Activated naive CD4-positive, alpha-beta T cell treated with anti-CD3 and anti-CD28 coated beads, Interleukin-2, amount 50 U/mL, for 16 hours (primary cell): ENCODE results near the gene MAGEA8.
"Not testable (repeated sequence)": the region's sequence is repeated elsewhere in the genome, so short reads cannot be mapped to it uniquely, and the experiment has no call there.

Experiments used
- DNase-seq: peaks from one replicate; pipeline ENCODE4 v3.0.0-alpha.2; 2020

The MAGEA8 gene

GRCh38 chrX:149881081-149881711 is at the start of gene MAGEA8:
Gene MAGEA8 (plus strand): TSS chrX:149881183. CDS start chrX:149884273, 3,090 bp downstream.
- DNase-seq = no peak

DNA sequence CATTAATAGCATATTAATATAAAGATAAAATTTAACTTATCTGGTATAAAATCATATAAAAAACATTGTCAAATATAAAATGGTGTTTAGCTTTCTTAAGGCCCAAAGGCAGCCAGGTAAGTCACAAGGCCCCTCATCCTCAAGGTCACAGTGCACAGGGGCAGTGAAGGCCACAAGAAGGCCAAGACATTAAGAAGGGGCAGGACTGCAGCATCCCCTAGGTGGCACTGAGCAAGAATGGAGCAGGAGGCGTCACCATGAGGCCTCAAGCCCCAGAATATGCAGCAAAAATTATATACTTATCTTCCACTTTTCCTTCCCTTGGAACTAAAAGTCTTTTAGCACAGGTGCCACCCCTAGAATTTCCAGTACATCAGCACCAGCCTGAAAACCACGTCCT is 49.5 kb upstream of the MAGEA8 start:
- no peak for DNase-seq

DNA sequence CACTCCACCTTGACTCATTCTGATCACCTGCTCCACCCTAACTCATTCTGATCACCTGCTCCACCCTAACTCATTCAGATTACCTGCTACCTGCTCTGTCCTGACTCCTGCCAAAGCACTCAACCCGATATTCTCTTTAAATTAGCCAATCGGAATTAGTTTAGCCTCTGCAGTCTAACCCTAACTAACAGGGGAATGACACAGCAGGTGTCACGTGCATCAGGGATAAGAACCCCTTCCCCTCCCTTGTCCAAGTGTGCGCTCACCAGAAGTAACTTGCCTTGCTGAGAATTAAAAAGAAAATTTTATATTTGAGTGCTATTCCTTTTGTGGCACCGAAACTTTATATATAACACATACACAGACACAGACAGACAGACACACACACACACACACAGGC is 44.3 kb upstream of the MAGEA8 start:
- DNase-seq = not testable (repeated sequence)

DNA sequence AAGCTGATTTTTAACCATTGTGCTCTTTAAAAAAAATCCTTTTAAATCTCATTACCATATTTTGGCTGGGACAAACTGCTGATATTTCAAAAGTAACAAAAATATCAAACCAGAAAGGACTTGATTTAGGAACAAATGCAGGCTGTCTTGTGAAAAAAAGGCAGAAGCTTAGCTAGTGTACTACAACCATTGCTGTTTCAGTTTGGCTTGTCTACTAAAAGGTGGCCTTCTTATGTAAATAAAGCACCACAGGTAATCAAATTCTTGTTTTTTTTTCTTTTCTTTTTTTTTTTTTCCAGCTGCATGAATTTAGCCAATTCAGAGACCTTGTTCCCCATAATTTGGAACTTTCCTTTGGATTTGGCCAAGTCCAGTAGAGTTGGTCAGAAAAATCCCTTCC is 43.8 kb upstream of the MAGEA8 start:
- no peak for DNase-seq

- DNase-seq = no peak
These were observed 43.3 kb upstream of the MAGEA8 start for GRCh38 chrX:149837639-149838038.

DNA sequence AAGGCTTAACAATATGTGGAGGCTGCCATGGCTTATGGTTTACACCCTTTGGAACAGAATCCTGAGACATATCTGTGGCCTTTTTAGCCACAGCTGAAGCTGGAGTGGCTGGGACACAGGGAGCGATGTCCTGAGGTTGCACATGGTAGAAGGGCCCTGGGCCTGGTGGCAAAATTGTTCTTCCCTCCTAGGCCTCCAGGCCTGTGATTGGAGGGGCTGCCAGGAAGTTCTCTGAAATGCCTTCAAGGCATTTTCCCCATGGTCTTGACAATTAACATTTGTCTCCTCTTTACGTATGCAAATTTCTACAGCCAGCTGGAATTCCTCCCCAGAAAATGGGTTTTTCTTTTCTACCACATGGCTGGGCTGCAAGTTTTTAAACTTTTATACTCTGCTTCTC is 39.1 kb upstream of the MAGEA8 start:
- no peak for DNase-seq

DNA sequence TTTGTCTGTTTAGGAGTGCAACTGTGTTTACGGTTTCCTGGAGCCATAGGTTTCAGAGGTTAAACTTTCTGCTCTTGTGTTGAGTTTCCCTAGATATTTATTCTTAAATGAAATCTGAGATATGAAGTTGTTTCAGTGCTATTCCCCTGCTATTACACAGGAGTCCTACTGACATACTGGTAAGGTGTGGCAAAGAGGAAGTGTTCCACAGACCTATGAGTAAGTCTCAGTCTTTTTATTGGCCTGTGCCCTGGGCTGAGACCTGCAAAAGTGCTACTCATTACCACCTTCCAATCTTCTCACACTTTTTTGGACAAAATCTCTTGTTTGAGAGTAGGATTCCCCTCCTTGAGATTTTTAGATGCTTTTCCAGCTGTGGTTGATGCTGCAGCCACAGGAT is 35.6 kb upstream of the MAGEA8 start:
- no peak for DNase-seq

DNA sequence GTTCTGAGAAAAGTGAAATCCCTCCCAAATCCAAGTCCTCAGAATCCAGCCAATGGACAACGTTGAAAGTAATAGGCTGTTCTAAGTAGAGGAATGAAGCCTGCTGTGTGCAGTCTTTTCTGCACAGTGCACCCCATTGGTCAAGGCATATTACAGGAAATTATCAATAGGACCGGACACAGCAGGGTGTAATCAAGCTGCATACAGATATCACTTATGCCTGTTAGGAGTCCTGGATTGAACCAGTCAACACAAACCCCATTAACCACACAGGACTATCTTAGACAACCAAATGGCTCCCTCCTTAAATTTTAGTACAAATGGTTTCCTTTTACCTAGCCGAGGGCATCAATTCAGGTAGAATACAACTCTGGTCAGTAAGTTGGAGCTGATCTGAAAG is 34.2 kb upstream of the MAGEA8 start:
- no peak for DNase-seq

DNA sequence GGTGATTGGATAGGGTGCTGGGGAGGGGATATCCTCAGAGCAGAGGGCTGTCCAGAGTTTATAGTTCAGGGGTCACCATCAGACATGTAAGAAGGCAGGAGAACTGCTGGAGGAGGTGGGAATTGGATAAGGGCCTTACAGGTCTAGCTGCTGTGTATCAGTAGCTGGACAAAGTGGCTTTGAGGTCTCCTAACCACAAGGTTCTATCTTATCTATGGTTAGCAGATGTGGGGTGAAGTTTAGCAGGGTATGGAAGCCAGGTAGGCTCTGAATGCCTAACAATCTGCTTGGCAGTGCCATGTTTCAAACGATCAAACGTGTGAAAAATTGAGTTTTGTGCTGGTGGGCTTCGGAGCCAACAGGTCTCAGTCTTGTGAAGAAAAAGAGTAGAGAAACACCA is 32.1 kb upstream of the MAGEA8 start:
- no peak for DNase-seq

GRCh38 chrX:149849787-149850186 is 31.2 kb upstream of the MAGEA8 start:
- DNase-seq = no peak

- DNase-seq = no peak
These were observed 29.1 kb upstream of the MAGEA8 start for GRCh38 chrX:149851864-149852263.

DNA sequence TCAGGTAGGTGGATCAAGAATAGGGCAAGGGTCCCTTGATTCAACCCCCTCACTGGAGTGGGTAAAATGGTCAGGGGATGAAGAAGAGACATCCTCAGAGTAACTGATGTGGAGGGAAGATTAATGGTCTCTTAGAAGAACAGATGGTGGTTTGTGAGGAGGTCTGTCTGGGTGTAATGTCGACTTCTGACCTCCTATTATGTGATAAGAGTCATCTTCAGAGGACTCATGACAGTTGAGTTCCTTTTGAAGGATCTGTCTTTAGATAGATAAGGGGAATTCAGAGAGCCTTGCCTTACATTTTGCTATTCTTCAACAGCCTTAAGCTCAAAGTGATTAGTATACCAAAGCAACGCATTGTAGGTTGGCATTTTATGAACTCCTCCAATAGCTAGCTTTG is 27.1 kb upstream of the MAGEA8 start:
- no peak for DNase-seq

- DNase-seq = no peak
These were observed 22.4 kb upstream of the MAGEA8 start for GRCh38 chrX:149858592-149858991.

DNA sequence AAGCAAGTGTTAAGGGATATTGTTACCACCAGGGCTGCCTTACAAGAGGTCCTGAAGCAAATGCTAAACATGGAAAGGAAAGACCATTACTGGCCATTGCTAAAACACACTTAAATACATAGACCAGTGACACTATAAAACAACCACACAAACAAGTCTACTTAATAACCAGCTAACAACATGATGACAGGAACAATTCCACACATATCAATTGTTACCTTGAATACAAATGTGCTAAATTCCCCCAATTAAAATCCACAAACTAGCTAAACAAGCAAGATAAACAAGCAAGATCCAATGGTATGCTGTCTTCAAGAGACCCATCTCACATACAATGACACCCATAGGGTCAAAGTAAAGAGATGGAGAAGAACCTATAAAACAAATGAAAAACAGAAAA is 20.5 kb upstream of the MAGEA8 start:
- DNase-seq = no peak

DNA sequence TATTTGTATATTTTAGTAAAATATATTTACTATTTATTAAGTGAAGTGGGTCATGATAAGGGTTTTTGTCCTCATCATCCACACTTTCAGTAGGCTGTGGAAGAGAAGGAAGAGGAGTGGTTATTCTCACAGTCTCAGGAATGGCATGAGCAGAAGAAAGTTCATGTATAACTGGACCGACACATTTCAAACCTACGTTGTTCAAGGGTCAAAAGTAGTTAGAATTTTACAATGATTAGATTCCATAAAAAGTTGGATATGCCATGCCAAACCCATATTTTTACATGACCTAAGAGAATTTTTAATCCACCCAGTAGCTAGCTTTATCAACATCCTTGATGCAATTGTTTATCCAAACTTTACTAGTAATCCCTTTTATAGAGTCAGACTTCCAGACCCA is 15.6 kb upstream of the MAGEA8 start:
- no peak for DNase-seq

- DNase-seq = no peak
These were observed 13.5 kb upstream of the MAGEA8 start for GRCh38 chrX:149867488-149867887.

DNA sequence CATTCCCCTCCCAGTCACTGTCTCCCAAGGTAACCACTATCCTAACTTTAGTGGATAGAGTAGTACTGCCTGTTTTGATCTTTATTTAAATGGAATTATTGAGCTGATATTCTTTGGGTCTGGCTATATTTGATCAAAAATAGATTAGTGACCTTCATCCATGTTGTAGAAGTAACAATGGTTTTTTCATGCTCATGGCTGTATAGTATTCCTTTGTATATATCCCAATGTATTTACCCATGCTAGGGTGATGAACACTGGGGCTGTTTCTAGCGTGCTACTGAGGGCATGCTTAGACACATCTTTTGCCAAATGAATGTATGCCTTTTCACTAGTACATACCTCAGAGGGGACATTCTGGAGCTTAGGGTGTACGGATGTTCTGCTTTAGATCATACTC is 10.1 kb upstream of the MAGEA8 start:
- no peak for DNase-seq

GRCh38 chrX:149871433-149871832 is 9.6 kb upstream of the MAGEA8 start:
- no peak for DNase-seq

DNA sequence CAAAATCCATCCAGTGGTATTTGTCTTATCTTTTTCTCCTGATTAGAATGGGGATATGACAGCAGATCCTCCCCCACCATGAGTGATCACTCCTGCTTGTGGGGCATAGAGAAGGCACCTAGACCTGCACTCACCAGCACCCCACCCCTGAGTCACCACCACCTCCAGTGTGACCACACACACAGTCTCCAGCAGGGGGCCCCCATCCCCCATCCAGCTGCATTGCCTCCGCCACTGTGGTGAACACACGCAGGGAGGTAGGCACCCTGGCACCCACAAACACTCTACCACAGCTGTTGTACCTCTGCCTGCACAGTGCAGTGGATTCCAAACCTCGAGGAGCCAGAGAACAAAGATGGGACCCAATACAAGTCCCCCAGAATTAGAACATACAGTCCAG is 9.0 kb upstream of the MAGEA8 start:
- DNase-seq = peak; percentile 53

DNA sequence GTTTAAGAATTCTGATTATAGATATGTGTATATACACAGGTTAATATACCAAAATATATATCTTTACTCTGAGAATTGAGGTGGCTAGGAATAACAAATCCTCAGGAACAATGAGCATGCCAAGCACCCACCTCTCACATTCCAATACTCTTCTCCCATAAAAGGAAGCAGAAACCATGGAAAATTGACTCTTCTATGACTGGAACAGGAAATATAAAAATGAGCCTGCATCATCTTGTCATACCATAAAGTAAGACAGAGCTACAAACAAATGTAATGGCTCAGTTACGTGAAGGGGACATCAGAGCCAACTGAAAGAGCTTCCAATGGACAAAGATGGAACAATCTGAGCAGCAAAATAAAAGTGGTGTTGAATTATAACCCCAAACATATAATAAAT is 3.8 kb upstream of the MAGEA8 start:
- no peak for DNase-seq

- no peak for DNase-seq
These were observed 3.3 kb upstream of the MAGEA8 start for GRCh38 chrX:149877636-149878035.

GRCh38 chrX:149890828-149891227 is 9.8 kb downstream of the MAGEA8 start:
- DNase-seq = not testable (repeated sequence)

GRCh38 chrX:149898554-149898953 is 17.6 kb downstream of the MAGEA8 start:
- no peak for DNase-seq

DNA sequence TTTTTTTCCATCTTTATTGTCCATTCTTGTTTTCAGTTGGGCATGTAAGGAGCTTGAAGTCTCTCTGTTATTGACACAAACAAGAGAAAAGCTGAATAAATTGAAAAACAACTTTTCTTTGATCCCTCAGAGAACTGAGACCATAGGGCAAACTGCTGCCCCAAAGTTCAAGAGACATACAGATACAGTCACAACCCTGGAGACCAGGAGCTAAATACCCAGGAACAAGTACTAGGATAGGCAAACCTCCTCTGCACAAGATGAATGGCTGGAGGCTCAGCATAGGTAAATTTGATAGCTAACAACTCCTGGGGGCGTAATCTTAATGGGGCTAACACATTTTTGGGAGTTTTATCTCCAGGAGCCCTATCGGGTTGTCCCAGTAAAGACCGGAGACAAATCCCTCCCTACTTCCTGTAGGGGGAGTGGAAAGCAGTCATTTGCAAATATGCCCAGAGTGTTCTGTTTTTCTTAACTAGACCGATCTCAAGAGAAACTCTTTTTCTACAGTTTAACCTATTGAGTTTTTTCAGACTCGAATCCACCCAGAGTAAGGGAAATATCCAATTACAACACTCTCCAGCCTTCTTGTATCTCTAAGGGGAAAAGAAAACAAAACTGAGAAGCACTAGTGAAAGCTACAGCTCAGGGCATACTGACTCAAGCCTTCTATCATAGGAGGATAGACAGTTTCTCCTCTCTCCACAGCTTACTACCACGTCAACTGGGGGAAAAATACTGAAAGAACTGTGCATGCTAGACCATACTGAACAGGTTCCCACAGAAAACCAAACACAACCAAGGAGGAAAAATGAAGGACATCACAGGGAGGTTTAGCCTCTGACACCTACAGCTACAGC is 23.1 kb downstream of the MAGEA8 start:
- DNase-seq = no peak

- DNase-seq = no peak
These were observed 27.3 kb downstream of the MAGEA8 start for GRCh38 chrX:149908308-149908707.
